ENCODE measurements around the gene RXRG. TPM values are rescaled to one million over a fixed set of nuclear protein-coding genes. Genes with fewer than 3 reads are reported as not detected.
A peak's percentile ranks its signal among the peaks of the same experiment; 100 is the strongest.

Gene RXRG
- total RNA-seq, 1 experiment from 2014 or later = not detected

DNA sequence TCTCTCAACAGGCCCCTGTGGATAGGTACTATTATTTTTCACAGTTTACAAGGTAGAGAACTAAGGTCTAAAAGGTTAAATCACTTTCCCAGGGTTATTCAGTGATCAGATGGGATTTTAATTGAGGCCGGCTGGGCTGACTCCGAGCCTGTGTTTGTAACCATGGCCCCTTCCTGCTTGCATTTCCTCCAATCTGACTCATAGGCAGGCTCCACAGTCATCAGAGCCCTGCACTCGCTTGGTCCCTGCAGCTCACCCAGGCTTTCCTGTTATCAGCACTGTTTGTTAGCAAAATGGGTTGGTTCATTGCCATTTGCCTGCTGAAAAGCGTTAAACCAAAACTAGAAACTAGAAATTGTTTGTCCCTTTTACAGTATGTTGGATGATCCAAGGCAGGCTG, 47.0 kb downstream of the RXRG start:
- Mint-ChIP-seq H3K4me1 (peaks cover 5 to 12% of the 10 kb centered on the region in 2 experiments), H3K4me3 (no peak overlapping the region), H3K27ac (no peak overlapping the region), H3K27me3 (ENCODE audit: low read depth) (peaks cover 13% of the 10 kb centered on the region), H3K36me3 (ENCODE audit: insufficient read depth in 1 of 3, low read depth in 3 of 3) (no peaks in the 10 kb centered on the region), H3K9me3 (no peaks in the 10 kb centered on the region)
- Histone ChIP-seq H2BK12ac (ENCODE audit: insufficient read length, low read depth, low read length) (no peak overlapping the region), H4K91ac (ENCODE audit: insufficient read length, low read depth, low read length) (no peak overlapping the region), H2BK15ac (ENCODE audit: low read depth, low read length) (no peak overlapping the region), H3K18ac (ENCODE audit: insufficient read length, low read depth, low read length) (no peak overlapping the region), H3K4ac (ENCODE audit: low read depth, low read length) (no peak overlapping the region), H3K4me1 (ENCODE audit: insufficient read depth, low read length) (no peaks in the 10 kb centered on the region; the same call in 1 of the 2 replicates), H3K9ac (ENCODE audit: extremely low read depth, insufficient read length, low read length) (no peak overlapping the region), H4K5ac (ENCODE audit: insufficient read length, low read depth, low read length) (no peak overlapping the region), H3K23me2 (ENCODE audit: insufficient read length, low read depth, low read length, poor library complexity, severe bottlenecking) (no peaks in the 10 kb centered on the region), H3K14ac (ENCODE audit: insufficient read depth, low read length) (no peak overlapping the region), H2BK120ac (ENCODE audit: low read depth, low read length, poor library complexity, severe bottlenecking) (no peak overlapping the region), H3K79me1 (ENCODE audit: insufficient read depth, low read depth, low read length, poor library complexity, severe bottlenecking) (no peaks in the 10 kb centered on the region), H3T11ph (ENCODE audit: low read length) (no peak overlapping the region), H4K20me1 (ENCODE audit: control insufficient read depth, insufficient read depth, insufficient read length) (no peaks in the 10 kb centered on the region), H3K9me3 (ENCODE audit: control insufficient read depth, low read depth, low read length) (no peaks in the 10 kb centered on the region), H3K56ac (ENCODE audit: insufficient read length, low read depth, low read length) (no peak overlapping the region), H3K23ac (ENCODE audit: insufficient read length, low read depth, low read length) (no peak overlapping the region), H2AK5ac (ENCODE audit: insufficient read length, low read length) (no peak overlapping the region), H2AFZ (ENCODE audit: low read length) (no peak overlapping the region), H3K27me3 (ENCODE audit: insufficient read depth, low read length) (no peaks in the 10 kb centered on the region), H2BK20ac (ENCODE audit: low read depth, low read length, poor library complexity, severe bottlenecking) (no peak overlapping the region), H4K8ac (replicated peaks; ENCODE audit: insufficient read length, low read depth, low read length) (no peak overlapping the region), H3K4me2 (ENCODE audit: insufficient read depth, insufficient read length, low read length) (no peak overlapping the region), H2BK5ac (ENCODE audit: insufficient read length, low read length) (no peak overlapping the region), H3K79me2 (ENCODE audit: insufficient read depth, low read length) (no peaks in the 10 kb centered on the region), H3K27ac (ENCODE audit: insufficient read length, low read depth, low read length) (no peak overlapping the region)
- WGBS (ENCODE audit: extremely low coverage, insufficient read length, low lambda C conversion rate) = no CpG with 5 or more reads among the region's 4 CpGs
- TF ChIP-seq, protein P1, sequence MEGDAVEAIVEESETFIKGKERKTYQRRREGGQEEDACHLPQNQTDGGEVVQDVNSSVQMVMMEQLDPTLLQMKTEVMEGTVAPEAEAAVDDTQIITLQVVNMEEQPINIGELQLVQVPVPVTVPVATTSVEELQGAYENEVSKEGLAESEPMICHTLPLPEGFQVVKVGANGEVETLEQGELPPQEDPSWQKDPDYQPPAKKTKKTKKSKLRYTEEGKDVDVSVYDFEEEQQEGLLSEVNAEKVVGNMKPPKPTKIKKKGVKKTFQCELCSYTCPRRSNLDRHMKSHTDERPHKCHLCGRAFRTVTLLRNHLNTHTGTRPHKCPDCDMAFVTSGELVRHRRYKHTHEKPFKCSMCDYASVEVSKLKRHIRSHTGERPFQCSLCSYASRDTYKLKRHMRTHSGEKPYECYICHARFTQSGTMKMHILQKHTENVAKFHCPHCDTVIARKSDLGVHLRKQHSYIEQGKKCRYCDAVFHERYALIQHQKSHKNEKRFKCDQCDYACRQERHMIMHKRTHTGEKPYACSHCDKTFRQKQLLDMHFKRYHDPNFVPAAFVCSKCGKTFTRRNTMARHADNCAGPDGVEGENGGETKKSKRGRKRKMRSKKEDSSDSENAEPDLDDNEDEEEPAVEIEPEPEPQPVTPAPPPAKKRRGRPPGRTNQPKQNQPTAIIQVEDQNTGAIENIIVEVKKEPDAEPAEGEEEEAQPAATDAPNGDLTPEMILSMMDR (conservative IDR thresholded peaks at IDR 0.05) = no peak
- peak; percentile 50 for DNase-seq

All from H9 (cell line).